Activated CD4-positive, CD25-positive, alpha-beta regulatory T cell (primary cell): Measurements from ENCODE around the gene ARPC5.
"Not testable (repeated sequence)": the region's sequence is repeated elsewhere in the genome, so short reads cannot be mapped to it uniquely, and the experiment has no call there.

Experiments used
- DNase-seq, 4 experiments: peaks; one replicate each; lab custom pipeline; 2025; lab: John Stamatoyannopoulos, UW

The ARPC5 gene

DNA sequence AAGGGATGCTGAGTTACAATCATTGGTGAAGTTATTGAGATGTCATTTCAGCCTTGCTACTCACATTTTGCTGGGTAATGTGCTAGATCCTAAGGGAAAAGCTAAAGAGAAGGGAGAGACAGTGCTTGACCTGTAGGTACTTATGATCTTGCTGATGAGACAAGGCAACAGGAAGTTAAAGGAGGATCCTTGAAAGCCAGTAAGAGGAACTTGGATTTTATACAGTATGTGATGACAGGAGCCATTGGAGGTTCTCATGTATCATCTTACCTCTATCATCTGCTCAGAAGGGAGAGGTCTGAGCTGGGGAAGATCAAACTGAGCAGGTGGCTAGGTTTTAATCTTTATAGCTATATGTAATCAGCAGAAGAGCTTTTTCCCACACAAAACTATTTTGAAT is 11.2 kb upstream of the ARPC5 start:
- no peak for DNase-seq

DNA sequence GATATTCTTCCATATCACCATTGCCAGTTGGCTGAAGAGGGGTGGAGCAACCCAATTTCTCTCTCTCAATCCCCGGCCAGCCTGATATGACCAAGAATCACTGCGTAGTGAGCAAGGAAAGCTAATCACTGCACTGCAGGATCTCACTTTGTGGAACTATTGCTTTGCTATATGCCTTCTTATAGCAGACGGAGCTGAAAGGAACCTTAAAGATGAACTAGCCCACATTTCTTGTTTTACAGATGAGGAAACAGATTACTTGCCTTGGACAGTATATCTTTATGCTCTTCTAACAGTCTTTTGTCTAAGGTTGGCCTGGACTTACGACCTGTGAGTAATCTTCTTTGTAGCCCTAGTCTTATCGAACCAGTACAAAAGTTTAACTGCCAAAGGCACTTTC is 9.9 kb upstream of the ARPC5 start:
- no peak for DNase-seq

DNA sequence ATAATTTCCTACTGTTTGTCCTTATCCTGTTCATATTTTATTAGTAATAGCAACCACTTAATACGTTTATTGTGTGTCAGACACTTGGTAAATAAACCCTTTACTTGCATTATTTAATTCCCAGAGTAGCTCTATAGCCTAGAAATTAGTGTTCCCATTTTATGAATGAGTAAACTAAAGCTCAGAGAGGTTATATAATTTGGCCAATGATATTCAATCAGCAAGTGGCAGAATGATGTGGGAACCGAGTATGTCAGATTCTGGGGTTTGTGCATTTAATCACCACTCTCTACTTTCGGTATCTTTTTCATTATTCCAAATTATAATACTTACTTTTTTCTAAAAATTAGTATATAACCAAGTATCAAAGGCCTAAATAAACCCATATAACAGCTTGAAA is 6.6 kb upstream of the ARPC5 start:
- no peak for DNase-seq

DNA sequence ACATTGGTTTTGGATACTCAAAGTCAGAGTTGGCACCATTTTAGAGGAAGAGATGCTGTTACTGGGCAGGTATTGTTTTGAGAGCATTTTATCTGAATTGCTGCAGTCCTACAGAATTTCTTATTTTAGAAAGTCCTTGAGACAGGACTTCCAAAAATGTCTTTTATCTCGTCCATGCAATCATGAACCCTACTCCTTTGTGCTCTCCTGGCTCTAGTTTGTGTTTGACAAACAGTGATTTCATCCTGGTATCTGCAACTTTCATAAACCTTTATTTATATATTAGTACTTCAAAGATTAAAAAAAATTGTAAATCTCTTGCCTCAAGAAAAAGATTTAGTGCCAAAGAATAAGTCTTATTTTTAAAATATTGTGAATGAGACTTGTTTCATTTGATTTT is 4.6 kb upstream of the ARPC5 start:
- DNase-seq: no peak

DNA sequence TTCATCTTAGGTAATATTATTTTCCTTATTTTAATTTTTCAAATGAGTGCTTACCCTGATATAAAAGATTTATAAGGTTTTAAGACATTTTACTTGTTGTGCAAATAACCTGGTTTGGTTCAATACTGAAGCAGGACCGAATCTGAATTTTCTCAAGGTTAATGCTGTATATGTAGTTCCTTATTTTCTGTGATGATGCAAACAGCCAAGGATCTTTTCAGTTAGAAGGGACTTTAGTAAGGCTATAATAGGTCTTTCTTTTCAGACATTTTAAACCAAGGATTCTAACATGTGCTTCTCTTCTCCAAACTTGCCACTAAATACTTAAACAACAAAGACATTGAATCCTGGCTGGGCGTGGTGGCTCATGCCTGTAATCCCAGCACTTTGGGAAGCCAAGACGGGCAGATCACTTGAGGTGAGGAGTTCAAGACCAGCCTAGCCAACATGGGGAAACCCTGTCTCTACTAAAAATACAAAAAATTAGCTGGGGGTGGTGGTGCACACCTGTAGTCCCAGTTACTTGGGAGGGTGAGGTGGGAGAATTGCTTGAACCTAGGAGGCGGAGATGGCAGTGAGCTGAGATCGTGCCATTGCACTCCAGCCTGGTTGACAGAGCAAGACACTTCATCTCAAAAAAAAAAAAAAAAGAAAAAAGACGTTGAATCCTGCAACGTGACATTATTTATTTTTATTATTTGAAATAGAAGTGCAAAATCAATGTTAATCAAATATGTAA is 3.2 kb upstream of the ARPC5 start:
- DNase-seq: no peak

DNA sequence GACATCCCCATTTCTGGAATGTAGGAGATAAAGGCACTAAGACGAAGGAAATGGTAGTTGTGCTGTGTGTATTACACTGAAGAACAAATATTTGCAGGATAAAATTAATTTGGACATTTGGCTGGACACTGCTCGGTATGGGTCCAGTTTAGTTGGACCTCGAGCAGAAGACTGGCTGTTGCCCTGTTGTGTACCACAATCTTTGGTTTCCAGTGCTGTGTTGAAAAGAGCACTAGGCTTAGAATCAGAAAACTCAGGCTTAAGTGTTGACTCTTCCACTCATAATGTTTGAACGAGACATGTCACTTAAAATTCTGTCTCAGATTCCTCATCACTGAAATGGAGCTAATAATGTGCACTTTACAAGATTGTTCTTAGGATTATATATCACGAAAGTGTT is 1.2 kb upstream of the ARPC5 start:
- no peak for DNase-seq

DNA sequence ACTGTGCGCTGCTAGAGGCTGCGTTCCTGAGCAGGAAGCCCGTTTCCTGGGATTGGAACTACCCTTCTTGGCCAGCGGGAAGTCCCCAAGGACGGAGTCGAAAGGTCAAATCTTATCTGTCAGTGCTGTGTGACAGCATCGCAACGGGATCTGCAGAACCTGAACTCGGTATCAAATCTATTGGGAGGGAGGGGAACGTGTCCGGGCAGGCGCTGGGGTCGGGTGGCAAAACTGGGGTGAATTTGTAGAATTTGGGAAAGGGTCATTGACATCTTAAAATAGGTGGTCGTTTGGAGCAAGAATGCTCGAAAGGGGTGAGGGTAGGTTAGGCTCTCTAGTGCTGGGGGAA is 725 bp upstream of the ARPC5 start:
- peak in 1 of 4 experiments; percentile 11 for DNase-seq

DNA sequence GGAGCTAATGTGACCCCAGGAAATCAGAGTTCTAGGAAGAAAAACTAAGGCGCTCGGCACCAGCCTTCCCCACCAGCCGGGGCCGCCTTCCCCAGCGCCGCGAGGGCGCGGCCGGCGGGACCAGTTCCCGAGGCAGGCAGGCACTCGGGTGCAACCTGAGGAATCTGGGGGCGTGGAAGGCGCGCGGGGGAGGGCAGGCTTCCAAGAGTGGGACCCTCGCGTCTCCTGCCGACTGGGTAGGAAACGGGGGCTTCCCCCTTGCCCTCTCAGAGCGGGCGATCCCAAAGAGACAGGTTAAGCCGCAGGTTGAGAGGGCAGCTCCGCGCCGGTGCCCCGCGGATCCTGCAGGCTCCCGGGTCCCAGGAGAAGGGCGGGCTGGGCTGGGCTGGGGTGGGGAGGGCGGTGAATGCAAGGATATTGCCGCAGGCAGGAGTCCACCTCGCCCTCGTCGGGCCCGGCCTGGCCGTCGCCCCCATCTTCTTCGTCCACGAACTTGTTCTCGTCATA is 431 bp downstream of the ARPC5 start:
- DNase-seq: peak in 2 of 4 experiments; percentile 18 to 34

DNA sequence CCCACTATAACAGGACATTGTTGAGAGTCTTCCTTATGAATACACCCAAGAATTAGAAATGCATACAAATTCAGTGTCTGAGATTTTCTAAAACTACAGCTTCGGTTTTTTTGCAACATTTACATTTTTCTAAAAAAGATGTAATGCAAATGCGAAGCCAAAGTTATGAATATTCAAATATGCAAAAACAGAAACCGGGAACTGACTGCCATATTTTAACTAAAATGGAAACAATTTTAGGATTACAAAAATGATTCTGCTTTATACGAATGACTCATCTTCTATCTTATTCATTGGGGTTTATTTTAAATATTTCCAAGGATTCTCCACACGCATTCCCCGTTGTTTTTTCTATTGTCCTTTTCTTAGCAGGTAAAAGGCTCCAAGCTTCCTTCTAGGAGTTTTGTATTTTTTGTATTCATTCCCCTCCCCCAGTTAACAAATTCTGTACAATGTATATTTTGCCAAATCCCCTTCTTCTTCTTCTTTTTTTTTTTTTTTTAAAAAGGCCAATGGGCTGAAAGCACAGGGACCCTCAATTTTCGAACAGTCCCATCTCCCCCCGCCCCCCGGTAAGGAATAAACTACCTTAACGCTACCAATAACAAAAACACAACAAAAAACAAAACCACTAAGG is 1.0 kb downstream of the ARPC5 start:
- no peak for DNase-seq

DNA sequence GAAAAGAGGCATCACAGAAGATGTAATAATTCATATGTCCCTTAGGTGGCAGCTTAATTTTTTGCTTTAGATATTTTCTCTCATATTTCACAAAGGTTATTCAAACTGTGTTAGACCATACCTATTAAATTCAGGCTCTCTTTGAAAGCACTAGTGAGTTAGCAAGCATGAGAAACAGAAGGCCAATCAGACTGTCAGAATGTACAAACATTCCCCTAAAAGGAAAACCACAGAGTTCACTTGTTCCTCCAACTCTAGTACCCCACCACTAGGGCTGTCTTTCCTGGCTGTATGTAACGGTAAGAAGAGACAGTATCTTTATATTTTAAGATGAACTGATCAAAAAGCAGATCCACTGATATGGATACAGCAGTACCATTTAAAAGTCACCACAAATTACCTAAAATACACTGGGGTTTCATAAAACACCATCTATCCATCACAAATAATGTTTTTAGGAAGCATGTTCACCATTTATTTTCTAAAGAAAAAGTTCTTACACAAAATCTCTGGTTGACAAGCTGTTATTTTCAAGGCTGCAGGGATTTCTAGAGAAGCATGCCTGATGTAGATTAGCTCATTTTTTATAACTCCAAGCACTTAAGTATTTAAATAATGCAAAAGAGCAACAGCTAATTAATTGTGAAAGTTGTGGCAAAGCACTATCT is 1.8 kb downstream of the ARPC5 start:
- no peak for DNase-seq

DNA sequence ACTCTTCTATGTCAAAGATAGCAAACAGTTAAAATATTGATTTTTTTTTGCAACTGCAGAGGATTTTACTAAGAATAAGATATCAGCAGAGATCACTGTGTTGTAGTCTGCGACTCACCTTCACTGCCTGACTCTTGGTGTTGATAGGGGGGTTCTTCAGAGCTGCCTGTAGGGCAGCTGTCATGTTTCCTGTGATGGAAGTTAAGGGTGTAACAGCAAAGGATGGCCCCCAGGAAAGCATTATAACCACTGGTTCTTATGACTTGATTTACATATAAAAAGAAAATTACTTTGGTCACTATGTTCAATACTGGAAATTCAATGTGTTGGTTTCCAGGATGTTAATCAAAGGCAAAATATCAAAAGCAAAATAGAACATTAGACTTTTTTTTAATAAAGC is 2.6 kb downstream of the ARPC5 start:
- DNase-seq: no peak

DNA sequence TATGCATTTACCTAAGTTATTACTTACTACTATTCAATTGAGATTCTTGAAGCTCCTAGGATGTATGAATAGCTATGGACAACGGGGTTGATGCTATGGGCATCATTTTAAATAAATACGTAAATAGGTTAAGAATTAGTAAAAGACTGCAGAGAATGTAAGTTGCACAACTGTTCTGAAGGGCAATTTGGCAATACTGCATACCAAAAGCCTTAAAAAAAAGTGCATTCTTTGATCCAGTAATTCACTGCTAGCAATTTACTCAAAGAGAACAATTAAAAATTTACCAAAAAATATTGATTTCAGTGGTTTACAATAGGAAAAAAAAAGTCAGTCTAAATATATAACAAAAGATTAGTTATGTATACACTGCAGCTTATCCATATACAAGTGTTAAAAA is 3.5 kb downstream of the ARPC5 start:
- DNase-seq: no peak

DNA sequence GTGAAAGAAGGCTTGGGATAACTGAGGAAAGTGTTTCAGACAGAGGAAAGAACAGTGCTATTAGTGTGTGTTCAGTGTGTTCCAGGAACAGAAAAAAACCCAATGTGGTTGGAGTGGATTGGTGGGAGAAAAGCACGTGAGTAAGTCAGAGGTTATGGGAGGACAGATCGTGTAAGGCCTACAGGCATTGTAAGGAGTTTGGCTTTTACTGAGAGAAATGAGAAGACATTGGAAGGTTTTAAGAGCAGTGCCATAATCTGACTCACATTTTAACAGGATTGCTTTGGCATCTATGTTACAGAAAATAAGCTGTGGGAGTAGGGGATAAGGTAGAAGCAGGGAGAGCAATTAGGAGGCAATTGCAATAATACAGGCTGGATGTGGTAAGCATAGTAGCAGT is 4.8 kb downstream of the ARPC5 start:
- no peak for DNase-seq

DNA sequence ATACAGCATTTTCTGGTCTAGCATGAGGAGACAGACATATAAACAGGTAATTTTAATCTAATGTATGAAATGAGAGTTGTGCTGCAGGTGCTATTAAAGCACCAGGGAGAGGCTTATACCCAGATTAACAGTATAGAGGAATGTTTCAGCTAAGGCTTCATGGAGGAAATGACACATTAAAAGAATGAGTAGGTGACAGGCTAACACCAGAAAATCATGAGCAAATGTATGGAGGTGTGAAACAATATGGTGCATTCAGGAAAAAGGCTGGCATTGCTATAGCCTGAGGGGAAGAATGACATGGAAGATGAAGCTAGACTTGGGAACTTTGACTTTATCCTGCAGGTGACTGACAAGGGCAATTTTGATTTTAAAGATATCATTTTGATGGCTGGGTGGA is 7.0 kb downstream of the ARPC5 start:
- DNase-seq: no peak

DNA sequence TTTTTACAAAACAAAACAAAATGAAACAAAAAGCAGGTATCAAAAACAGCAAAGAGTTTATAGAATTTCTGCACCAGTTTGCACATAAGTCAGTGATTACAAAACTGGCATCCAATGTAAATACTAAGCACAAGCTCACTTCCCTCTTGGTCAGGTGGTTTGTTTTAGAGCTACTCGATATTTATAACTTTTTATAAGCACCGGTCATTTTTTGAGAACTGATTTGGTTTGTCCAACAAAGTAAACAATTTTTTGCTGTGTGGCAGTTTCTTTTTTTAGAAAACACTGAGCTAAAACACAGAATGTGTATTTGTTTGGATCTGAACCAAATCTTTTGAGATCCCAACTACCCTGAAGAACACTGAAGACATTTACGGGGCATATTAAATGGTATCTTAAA is 9.3 kb downstream of the ARPC5 start:
- not testable (repeated sequence) for DNase-seq

DNA sequence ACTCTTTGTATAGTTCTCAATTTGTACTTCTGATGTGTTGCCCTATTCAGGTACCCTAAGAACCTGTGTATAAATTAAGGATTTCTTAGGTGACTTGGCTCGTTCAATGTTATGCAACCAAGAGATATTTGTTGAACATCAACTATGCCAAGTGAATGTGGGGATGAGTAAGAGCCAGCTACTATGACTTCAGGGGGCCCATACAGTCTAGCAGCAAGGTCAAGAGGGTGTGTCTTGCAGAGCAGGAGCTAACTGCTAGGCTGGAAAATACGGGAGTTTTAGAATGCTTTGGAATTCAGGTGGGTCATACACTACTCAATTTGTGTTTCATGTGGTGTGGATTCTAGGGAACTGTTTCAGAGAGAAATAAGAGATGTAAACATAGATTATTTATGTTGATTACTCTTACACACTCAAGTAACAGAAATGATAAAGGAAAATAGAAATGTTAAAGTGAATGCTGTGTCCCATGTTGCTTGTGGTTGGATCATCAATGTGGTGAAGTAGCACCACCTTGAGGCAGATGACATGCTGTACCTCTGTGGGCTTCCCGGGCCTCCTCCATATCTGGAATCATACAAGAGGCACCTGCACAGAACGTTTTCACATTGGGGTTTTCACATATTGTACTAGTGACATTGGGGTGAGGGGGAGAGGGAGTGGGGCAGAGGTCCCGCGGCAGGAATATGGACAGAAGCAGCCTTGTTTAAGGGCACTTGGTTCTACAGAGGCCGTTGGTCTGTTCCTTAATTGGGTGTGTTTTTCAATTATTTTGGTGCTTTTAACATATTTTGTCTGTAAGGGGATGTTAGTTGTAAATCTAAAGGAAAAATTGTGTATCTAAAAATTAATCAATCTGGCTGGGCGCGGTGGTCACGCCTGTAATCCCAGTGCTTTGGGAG is 12.4 kb downstream of the ARPC5 start:
- DNase-seq: no peak

DNA sequence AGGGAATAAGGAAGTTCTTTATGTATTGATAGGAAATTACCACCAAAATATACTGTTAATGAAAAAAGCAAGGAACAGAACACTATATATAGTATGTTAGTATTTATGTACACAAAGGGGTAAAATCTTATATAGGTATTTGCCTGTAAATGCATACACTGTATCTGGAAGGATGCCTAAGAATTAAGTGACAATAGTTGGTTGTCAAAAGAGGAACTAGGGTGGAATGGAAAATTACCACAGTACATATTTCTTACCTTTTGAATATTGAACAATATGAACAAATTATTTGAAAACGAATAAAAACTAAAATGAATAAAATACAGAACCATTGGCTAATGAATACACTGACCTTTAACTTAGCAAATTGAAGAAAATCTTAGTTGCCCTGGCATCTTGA is 13.6 kb downstream of the ARPC5 start:
- DNase-seq: no peak

DNA sequence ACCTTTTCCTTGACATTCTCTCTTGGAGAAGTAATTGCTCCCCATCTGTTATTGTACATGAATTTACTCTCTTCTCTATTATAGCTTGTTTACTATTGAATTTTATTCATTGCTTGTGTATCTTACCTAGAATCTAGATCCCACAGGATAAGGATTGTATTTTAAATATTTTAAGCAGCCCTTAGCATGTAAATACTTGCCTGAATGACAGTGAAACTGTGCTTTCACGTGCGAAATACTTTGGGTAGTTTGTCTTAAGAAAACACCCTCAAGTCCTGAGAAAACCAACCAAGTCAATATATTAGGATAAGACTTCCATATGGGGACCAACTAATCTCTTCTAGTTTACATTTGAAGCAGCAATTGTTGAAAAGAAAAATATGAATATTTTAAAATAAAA is 15.3 kb downstream of the ARPC5 start:
- DNase-seq: no peak

DNA sequence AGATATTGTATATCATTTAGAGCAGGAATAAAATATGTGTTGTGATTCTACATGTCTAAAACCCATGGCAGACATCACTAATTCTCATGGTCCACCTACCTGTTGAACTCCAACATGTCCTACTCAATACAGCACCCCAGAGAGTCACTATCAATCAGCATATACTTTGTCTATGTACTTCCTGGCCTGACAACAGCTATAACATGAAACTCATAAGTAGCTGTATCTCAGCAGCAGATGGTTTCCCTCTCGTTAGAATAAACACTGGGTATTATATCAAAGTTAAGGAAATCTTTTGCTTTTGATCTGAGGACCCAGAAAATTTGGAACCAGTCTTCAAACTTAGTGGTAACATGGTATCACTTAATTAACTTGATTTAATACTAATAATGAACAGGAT is 15.8 kb downstream of the ARPC5 start:
- DNase-seq: no peak

DNA sequence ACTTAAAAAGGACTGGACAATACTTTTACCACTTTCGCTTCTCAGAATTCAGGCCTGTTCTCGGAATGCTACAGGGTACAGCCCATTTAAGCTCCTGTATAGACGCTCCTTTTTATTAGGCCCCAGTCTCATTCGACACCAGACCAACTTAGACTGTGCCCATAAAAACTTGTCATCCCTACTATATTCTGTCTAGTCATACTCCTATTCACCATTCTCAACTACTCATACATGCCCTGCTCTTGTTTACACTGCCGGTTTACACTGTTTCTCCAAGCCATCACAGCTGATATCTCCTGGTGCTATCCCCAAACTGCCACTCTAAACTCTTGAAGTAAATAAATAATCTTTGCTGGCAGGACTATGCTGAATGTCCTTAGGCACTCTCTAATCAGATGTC is 17.4 kb downstream of the ARPC5 start:
- DNase-seq: not testable (repeated sequence)

DNA sequence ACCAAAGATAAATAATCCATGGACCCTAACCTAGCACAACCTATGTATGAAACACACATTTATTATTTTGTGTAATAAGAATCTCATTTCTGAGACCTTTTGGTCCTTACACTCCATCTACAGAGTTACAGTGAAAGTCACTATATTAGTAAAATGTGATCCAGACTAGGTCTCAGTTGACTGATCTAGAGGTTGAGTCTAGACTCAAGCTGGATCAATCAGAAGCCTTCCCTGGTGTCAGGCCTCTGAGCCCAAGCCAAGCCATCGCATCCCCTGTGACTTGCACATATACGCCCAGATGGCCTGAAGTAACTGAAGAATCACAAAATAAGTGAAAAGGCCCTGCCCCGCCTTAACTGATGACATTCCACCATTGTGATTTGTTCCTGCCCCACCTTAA is 22.6 kb downstream of the ARPC5 start:
- not testable (repeated sequence) for DNase-seq

DNA sequence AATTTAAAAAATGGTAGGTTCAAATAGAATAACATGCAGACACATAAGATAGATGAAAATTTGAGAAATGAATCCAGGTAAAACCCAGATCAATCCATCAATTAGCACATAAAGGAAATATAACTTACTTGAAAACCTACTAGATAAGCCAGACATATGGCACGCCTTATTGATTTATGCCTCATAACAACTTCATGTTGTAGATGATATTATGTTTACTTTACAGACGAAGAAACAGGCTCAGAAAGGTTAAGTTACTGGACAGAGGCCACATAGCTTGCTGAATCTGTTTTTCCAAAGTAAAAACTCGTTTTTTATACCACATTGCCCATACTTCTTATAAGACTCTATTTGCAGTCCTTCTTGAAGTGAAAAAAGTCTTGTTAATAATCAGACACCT is 23.2 kb downstream of the ARPC5 start:
- DNase-seq: no peak
